Adrenal gland (tissue), 5 donors: ENCODE measurements around the gene SNPH.

ENCODE experiments used
- POLR2A ChIP-seq, 2 donors: fragments of 450-650 bp; IDR thresholded peaks; one replicate each; pipeline ENCODE4 v1.6.1; 2017; ENCODE audit warnings: antibody characterized with exemption in 2 of 2, mild to moderate bottlenecking in 2 of 2, moderate library complexity in 1 of 2
- TF ChIP-seq, protein P1 (sequence below), 6 experiments: fragments of 450-650 bp in 4 of 6; fragments of 200-600 bp in 2 of 6; sonication (generic) in 1 of 6; IDR thresholded peaks; 1 replicate in 5 of 6; 2 replicates in 1 of 6; pipeline versions ENCODE4 v1.5.1 to v1.8.0; 2016 to 2021; ENCODE audit warnings: antibody characterized with exemption in 6 of 6, mild to moderate bottlenecking in 2 of 6, moderate library complexity in 1 of 6
- donor health status: DM: no; HTN: no; CAD: no.

- TF ChIP-seq, protein P1, sequence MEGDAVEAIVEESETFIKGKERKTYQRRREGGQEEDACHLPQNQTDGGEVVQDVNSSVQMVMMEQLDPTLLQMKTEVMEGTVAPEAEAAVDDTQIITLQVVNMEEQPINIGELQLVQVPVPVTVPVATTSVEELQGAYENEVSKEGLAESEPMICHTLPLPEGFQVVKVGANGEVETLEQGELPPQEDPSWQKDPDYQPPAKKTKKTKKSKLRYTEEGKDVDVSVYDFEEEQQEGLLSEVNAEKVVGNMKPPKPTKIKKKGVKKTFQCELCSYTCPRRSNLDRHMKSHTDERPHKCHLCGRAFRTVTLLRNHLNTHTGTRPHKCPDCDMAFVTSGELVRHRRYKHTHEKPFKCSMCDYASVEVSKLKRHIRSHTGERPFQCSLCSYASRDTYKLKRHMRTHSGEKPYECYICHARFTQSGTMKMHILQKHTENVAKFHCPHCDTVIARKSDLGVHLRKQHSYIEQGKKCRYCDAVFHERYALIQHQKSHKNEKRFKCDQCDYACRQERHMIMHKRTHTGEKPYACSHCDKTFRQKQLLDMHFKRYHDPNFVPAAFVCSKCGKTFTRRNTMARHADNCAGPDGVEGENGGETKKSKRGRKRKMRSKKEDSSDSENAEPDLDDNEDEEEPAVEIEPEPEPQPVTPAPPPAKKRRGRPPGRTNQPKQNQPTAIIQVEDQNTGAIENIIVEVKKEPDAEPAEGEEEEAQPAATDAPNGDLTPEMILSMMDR (IDR thresholded peaks at IDR 0.05), result no peak
- no peak for TF ChIP-seq POLR2A (IDR thresholded peaks at IDR 0.05)
These were observed 60.2 kb downstream of the SNPH start for GRCh38 chr20:1326031-1326930.
